GM12892 (cell line): ENCODE results near the gene DELE1.

ENCODE experiments used
- POLR2A ChIP-seq: IDR thresholded peaks from 2 replicates; pipeline ENCODE4 v1.6.1; 2011; ENCODE audit warnings: low read depth, low read length, control low read depth
- POLR2AphosphoS5 ChIP-seq: IDR thresholded peaks from 2 replicates; pipeline ENCODE4 v1.6.1; 2011; ENCODE audit warnings: low read depth, low read length, control low read depth
- TAF1 ChIP-seq: IDR thresholded peaks from 2 replicates; pipeline ENCODE4 v1.6.1; 2011; ENCODE audit warnings: low read depth, mild to moderate bottlenecking, control low read depth, low read length, borderline replicate concordance

- no peak for TF ChIP-seq POLR2A
- TF ChIP-seq POLR2AphosphoS5, result no peak
- no peak for TF ChIP-seq TAF1
These were observed 14.9 kb upstream of the DELE1 start for GRCh38 chr5:141908796-141909195.
